Endodermal cell (in vitro differentiated cells): ENCODE data around the gene PLN. TPM values are rescaled to one million over a fixed set of nuclear protein-coding genes. Genes with fewer than 3 reads are reported as not detected.

Experiments
- DNase-seq: peaks from one replicate; pipeline ENCODE4 v3.0.0-alpha.2; 2017
- H3K27ac ChIP-seq: 2 replicates; pipeline ENCODE4 v1.5.1; 2013; ENCODE audit warnings: mild to moderate bottlenecking, low read depth, low read length, moderate library complexity
- H3K27me3 ChIP-seq: 2 replicates; pipeline ENCODE4 v1.6.1; 2013; ENCODE audit warnings: mild to moderate bottlenecking, low read length, moderate library complexity; ENCODE audit not compliant: insufficient read depth, control insufficient read depth, poor library complexity, severe bottlenecking
- H3K36me3 ChIP-seq: 2 replicates; pipeline ENCODE4 v1.7.0; 2013; ENCODE audit warnings: mild to moderate bottlenecking, low read length, moderate library complexity; ENCODE audit not compliant: control insufficient read depth, insufficient read depth
- H3K4me1 ChIP-seq: one replicate; pipeline ENCODE4 v1.7.0; 2013; ENCODE audit warnings: low read length; ENCODE audit not compliant: control insufficient read depth, insufficient read depth
- H3K4me3 ChIP-seq: 2 replicates; pipeline ENCODE4 v1.5.1; 2013; ENCODE audit warnings: mild to moderate bottlenecking, low read length, moderate library complexity
- H3K9ac ChIP-seq: 2 replicates; pipeline ENCODE4 v1.6.1; 2013; ENCODE audit warnings: mild to moderate bottlenecking, low read length, moderate library complexity; ENCODE audit not compliant: poor library complexity, severe bottlenecking; ENCODE audit errors: extremely low read depth
- H3K9me3 ChIP-seq: 2 replicates; pipeline ENCODE4 v1.6.1; 2013; ENCODE audit warnings: mild to moderate bottlenecking, low read length, moderate library complexity; ENCODE audit not compliant: control insufficient read depth
- H3K27ac Mint-ChIP-seq: 2 replicates; pipeline ENCODE4 v1.8.0; 2020; ENCODE audit warnings: mixed read lengths
- H3K27me3 Mint-ChIP-seq: 2 replicates; pipeline ENCODE4 v1.8.0; 2021; ENCODE audit warnings: mild to moderate bottlenecking, mixed read lengths; ENCODE audit not compliant: insufficient read depth
- H3K36me3 Mint-ChIP-seq: 2 replicates; pipeline ENCODE4 v1.8.0; 2020; ENCODE audit warnings: low read depth, mixed read lengths
- H3K4me1 Mint-ChIP-seq: 2 replicates; pipeline ENCODE4 v1.8.0; 2020; ENCODE audit warnings: mixed read lengths
- H3K4me3 Mint-ChIP-seq: 2 replicates; pipeline ENCODE4 v1.8.0; 2020; ENCODE audit warnings: mild to moderate bottlenecking, moderate library complexity, mixed read lengths
- H3K9me3 Mint-ChIP-seq: 2 replicates; pipeline ENCODE4 v1.8.0; 2020; ENCODE audit warnings: mild to moderate bottlenecking, mixed read lengths
- WGBS, 2 experiments: methylation state at CpG; one replicate each; pipeline versions ENCODE4 v1.1.5 to v1.1.7; 2013; ENCODE audit warnings: missing lambda C conversion rate in 2 of 2, mixed read lengths in 1 of 2; ENCODE audit not compliant: insufficient coverage in 1 of 2, insufficient read length in 1 of 2; 5-methylcytosine and 5-hydroxymethylcytosine counted together
- total RNA-seq, 2 donors: library from RNA; stranded (reverse); fragmentation: NEBNext Ultra II Directional in 1 of 2; extraction: Animal tissue kit (Norgen Biotek cat#: 25700) in 1 of 2; gene quantifications; 2 replicates in 1 of 2; 3 replicates in 1 of 2; pipeline ENCODE4 v1.2.1, GENCODE V29; 2021
- TF ChIP-seq, protein P1 (sequence below): fragments of 200-600 bp; sonication (generic); conservative IDR thresholded peaks from 2 replicates; pipeline ENCODE4 v1.5.0; 2021; ENCODE audit warnings: antibody characterized with exemption, mild to moderate bottlenecking

PLN gene
- total RNA-seq, 2 donors from 2014 or later = not detected

GRCh38 chr6:118530942-118531341 lies 17.2 kb upstream of the PLN start:
- Histone ChIP-seq H3K9ac (no peak overlapping the region), H3K4me3 (no peak overlapping the region), H3K27me3 (no peaks in the 10 kb centered on the region), H3K27ac (no peak overlapping the region), H3K4me1 (no peaks in the 10 kb centered on the region), H3K9me3 (peaks cover 7% of the 10 kb centered on the region), H3K36me3 (no peaks in the 10 kb centered on the region)
- H3K27me3 Mint-ChIP-seq = no peaks in the 10 kb centered on the region
- peaks cover 2% of the 10 kb centered on the region for H3K9me3 Mint-ChIP-seq
- DNase-seq = no peak
- no peaks in the 10 kb centered on the region for H3K4me1 Mint-ChIP-seq
- no peak overlapping the region for H3K4me3 Mint-ChIP-seq
- no peak overlapping the region for H3K27ac Mint-ChIP-seq
- WGBS, 2 experiments = 86 to 97% methylated on average over 1 to 2 of the region's 2 CpGs
- TF ChIP-seq, protein P1, sequence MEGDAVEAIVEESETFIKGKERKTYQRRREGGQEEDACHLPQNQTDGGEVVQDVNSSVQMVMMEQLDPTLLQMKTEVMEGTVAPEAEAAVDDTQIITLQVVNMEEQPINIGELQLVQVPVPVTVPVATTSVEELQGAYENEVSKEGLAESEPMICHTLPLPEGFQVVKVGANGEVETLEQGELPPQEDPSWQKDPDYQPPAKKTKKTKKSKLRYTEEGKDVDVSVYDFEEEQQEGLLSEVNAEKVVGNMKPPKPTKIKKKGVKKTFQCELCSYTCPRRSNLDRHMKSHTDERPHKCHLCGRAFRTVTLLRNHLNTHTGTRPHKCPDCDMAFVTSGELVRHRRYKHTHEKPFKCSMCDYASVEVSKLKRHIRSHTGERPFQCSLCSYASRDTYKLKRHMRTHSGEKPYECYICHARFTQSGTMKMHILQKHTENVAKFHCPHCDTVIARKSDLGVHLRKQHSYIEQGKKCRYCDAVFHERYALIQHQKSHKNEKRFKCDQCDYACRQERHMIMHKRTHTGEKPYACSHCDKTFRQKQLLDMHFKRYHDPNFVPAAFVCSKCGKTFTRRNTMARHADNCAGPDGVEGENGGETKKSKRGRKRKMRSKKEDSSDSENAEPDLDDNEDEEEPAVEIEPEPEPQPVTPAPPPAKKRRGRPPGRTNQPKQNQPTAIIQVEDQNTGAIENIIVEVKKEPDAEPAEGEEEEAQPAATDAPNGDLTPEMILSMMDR = no peak
- H3K36me3 Mint-ChIP-seq = no peaks in the 10 kb centered on the region

DNA sequence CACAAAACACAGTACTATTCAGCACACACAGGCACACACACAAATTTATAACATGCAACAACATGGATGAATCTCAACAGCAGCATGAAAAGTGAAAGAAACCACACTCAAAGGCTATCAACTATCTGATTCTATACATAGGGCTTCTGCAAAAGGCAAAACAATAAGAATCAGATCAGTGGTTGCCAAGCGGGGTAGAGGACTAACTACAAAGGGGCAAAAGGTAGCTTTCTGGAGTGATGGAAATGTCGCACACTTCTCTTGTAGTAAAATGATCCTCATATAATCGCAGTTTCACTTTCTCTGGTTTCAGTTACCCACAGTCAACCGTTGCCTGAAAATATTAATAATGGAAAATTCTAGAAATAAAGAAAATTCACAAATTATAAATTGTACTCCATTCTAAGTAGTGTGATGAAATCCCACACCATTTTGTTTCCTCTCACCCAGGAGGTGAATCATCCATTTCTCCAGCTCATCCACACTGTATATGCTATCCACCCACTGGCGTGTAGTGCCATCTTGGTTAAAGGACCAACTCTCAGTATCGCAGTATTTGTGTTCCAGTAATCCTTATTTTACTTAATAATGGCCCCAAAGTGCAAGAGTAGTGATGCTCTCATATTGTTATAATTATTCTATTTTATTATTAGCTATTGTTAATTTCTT lies 12.8 kb upstream of the PLN start:
- no peak overlapping the region for H3K4me3 Mint-ChIP-seq
- Histone ChIP-seq H3K27me3 (no peaks in the 10 kb centered on the region), H3K9me3 (peaks cover 7% of the 10 kb centered on the region), H3K27ac (no peak overlapping the region), H3K4me1 (no peaks in the 10 kb centered on the region), H3K36me3 (no peaks in the 10 kb centered on the region), H3K9ac (no peak overlapping the region), H3K4me3 (no peak overlapping the region)
- H3K9me3 Mint-ChIP-seq = peaks cover 2% of the 10 kb centered on the region
- DNase-seq = no peak
- no peaks in the 10 kb centered on the region for H3K36me3 Mint-ChIP-seq
- TF ChIP-seq, protein P1 = no peak
- WGBS, 2 experiments = 89 to 93% methylated on average over 3 to 5 of the region's 6 CpGs
- no peaks in the 10 kb centered on the region for H3K27me3 Mint-ChIP-seq
- no peak overlapping the region for H3K27ac Mint-ChIP-seq
- no peaks in the 10 kb centered on the region for H3K4me1 Mint-ChIP-seq

- Mint-ChIP-seq H3K27me3 (no peaks in the 10 kb centered on the region), H3K9me3 (no peaks in the 10 kb centered on the region), H3K27ac (no peak overlapping the region)
Measured at GRCh38 chr6:118536478-118536877, 11.6 kb upstream of the PLN start.

More at GRCh38 chr6:118536478-118536877, 11.6 kb upstream of the PLN start:
- Histone ChIP-seq H3K4me3 (no peak overlapping the region), H3K9me3 (no peaks in the 10 kb centered on the region), H3K27ac (no peak overlapping the region), H3K4me1 (no peaks in the 10 kb centered on the region), H3K36me3 (no peaks in the 10 kb centered on the region), H3K27me3 (no peaks in the 10 kb centered on the region), H3K9ac (no peak overlapping the region)
- no peak overlapping the region for H3K4me3 Mint-ChIP-seq
- WGBS, 2 experiments = 92% methylated on average over 2 of the region's 2 CpGs; no CpG with 5 or more reads in 1 of the 2 experiments
- H3K36me3 Mint-ChIP-seq = no peaks in the 10 kb centered on the region
- TF ChIP-seq, protein P1 = no peak
- no peak for DNase-seq
- H3K4me1 Mint-ChIP-seq = no peaks in the 10 kb centered on the region
